HG03066 (cell line): Measurements from ENCODE around the gene MPHOSPH10.
A peak's percentile ranks its signal among the peaks of the same experiment; 100 is the strongest.
"Not testable (repeated sequence)": the region's sequence is repeated elsewhere in the genome, so short reads cannot be mapped to it uniquely, and the experiment has no call there.

Experiments used
- ATAC-seq: cut with Tn5 transposase; IDR thresholded peaks from one replicate; pipeline ENCODE4 v1.9.1; 2021; ENCODE audit warnings: low read depth; ENCODE audit not compliant: unreplicated experiment

MPHOSPH10 gene

DNA sequence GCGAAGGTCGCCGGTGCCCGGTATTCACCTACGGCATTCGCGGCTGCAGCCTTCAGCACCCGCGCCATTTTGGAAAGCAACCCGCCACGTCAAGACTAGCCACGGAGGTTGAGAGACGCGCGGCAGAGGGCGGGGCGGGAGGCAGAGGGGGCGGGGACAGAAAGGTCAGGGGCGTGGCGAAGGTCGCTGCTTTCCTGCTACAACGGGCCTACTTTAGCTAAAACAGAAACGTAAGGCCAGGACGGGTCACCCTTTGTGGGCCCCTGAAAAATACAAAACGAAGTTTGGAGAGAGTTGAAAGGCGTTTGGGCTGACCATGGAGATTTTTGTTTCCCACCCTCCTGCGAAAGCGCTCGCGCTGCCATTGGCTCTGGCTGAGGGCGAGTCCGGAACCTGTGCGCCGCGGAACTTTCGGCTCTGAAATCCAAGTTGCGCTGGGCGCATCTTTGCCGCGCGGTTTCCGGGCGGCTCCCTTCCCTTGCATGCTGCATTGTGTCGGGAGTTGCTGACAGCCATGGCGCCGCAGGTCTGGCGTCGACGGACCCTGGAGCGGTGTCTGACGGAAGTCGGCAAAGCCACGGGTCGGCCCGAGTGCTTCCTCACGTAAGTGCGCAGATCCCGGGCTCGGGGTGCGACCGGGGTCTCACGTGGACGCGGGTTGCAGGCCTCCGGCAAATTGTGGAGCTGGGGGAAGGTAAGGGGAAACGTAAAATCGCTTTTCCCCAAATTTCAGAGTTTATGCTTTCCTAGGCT is at the start of gene MPHOSPH10, which contains the start of gene MCEE:
Gene MPHOSPH10, plus strand, starts transcription at position 483 of the 753 bp plus-strand sequence. Its CDS starts 32 bp downstream, at position 515.
Gene MCEE, minus strand, starts transcription at position 78 of the 753 bp plus-strand sequence. Its CDS starts 10 bp downstream, at position 68.
- ATAC-seq: peak; percentile 87

GRCh38 chr2:71082402-71083252 is 47.8 kb upstream of the MPHOSPH10 start:
- peak; percentile 61 for ATAC-seq

GRCh38 chr2:71083297-71083696 is 47.1 kb upstream of the MPHOSPH10 start:
- not testable (repeated sequence) for ATAC-seq

DNA sequence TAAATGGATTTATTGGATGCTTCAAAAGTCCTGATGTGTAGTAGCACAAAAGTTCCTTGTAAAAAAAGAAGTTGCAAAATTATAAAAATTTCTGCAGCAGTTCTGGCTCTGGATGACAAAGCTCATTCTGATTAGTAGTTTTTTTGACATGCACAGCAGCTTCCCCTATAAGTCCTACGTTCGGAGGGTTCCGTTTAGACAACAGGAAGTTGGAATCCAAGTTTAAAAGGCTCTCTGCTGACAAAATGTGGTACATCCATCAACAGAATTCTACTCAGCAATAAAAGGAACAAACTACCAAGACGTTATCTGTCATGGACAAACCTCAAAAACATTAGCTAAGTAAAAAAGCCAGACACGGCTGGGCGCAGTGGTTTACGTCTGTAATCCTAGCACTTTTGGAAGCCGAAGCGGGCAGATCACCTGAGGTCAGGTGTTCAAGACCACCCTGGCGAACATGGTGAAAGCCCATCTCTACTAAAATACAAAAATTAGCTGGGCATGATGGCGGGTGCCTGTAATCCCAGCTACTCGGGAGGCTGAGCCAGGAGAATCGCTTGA is 46.6 kb upstream of the MPHOSPH10 start:
- ATAC-seq: not testable (repeated sequence)

DNA sequence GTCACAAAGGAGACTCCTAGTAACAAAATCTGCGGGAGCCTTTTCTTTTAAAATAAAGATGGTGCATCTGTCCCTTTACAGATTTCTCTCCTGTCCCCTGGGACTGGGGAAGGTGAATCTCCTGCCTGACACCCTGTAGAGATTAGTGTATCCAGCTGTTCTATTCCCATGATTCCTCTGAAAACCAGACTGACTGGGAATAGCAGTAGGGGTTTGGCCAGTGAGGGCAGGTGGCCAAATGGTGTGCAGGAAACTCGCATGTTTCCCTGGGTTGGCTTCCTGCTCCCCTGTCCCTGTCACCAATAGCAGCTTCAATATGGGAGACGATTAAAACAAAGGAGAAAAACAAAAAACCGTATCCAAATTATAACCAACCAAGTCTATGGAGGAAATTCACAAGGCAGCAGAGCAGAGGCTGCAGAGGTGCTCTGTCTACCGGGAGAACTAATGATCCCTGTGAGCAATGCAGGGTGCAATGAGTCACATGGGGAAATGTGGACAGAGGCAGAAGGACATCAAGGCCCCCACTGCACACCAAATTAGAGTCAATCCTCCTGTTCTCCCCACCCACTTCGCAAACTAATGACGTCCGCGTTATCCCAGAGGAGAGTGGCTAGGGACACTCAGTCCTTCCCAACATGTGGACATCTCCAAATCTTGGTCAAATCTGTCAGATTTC is 45.0 kb upstream of the MPHOSPH10 start:
- not testable (repeated sequence) for ATAC-seq

- not testable (repeated sequence) for ATAC-seq
Observed at GRCh38 chr2:71089475-71089874, 41.0 kb upstream of the MPHOSPH10 start.

GRCh38 chr2:71091808-71092207 is 38.6 kb upstream of the MPHOSPH10 start:
- ATAC-seq: not testable (repeated sequence)

DNA sequence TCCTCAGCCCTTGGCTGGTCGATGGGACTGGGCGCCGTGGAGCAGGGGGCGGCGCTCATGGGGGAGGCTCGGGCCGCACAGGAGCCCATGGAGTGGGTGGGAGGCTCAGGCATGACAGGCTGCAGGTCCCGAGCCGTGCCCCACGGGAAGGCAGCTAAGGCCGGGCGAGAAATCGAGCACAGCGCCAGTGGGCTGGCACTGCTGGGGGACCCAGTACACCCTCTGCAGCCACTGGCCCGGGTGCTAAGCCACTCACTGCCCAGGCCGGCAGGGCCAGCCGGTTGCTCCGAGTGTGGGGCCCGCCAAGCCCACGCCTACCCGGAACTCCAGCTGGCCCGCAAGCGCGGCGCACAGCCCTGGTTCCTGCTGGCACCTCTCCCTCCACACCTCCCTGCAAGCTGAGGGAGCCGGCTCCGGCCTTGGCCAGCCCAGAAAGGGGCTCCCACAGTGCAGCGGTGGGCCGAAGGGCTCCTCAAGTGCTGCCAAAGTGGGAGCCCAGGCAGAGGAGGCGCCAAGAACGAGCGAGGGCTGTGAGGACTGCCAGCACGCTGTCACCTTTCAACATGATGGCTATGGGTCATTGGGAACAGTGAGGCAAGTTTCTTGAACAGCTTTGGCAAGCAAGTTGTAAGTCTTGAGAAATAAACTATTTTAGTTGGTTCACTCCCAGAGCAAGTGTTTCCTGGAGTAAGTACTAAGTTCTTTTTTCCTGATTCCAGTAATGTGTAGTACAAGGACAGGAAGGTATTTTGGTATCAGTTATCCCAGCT is 37.8 kb upstream of the MPHOSPH10 start:
- not testable (repeated sequence) for ATAC-seq

GRCh38 chr2:71100195-71100964 is 30.1 kb upstream of the MPHOSPH10 start:
- no peak for ATAC-seq

DNA sequence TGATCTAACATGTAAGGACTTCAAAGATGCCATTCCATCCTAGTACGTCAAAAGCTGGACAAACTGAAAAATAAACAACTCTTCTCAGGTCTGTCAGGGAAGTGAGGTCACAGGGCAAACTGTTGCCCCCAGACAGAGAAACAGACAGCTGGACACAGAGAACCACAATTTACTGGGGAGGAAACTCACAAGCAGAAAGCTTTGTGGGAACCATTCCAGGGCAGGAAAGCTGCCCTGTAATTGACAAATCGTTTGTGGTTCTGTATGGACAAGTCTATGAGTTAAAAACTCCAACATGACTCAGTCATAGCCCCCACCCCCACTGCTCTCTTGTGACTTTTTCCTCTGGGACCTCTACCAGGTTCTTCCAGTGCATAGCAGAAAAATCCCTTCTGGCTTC is 28.8 kb upstream of the MPHOSPH10 start:
- no peak for ATAC-seq

DNA sequence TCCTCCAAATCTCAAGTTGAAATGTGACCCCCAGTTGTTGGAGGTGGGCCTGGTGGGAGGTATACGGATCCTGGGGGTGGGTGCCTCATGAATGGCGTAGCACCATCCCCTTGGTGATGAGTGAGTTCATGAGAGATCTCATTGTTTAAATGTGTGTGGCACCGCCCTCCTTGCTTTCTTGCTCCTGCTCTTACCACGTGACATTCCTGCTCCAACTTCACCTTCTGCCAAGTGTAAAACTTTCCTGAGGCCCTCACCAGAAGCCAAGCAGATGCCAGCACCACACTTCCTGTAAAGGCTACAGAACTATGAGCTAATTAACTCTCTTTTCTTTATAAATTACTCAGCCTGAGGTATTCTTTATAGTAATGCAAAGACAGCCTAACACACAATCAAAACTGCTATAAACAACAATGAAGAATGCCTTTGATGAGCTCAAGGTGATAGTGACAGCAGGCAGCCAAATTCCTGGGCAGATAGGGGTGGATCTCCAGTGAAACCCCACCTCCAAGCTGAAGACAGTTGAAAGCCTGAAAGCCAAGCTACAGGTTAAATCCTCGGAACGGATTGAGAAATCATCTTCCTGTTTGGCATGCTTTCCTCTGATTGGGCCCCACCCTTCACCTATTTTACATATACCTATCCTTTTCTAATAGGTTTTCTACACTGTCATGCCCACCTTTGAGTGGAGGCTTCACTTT is 27.3 kb upstream of the MPHOSPH10 start:
- ATAC-seq: no peak

DNA sequence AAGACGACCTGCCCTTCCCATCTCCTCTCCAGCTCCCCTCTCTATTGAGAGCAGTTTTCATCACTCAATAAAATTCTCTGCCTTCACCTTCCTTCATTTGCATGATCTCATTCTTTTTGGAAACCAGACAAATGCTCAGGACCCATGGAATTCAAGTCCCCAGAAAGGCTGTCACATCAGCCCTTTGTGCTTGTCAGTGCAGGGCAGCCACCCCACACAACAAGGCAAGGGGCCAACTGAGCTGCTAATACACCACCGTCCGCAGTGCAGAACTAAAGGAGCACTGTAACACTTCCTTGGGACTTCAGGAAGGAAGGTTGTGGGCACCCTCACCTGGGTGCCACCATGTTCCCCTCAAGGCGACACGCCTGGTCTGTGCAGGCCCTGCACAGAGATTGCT is 26.6 kb upstream of the MPHOSPH10 start:
- no peak for ATAC-seq

DNA sequence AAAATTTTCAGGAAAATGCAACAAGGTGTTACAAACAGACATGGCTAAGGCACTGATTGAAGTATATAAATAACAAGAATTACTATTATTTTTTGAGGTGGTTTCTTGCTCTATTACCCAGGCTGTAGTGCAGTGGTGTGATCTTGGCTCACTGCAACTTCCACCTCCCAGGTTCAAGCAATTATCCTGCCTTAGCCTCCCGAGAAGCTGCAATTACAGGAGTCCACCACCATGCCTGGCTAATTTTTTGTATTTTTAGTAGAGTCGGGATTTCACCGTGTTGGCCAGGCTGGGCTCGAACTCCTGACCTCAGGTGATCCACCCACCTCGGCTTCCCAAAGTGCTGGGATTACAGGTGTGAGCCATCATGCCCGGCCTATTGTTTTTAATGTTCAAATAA is 24.0 kb upstream of the MPHOSPH10 start:
- ATAC-seq: not testable (repeated sequence)

- ATAC-seq: no peak
Observed at GRCh38 chr2:71108091-71108490, 22.3 kb upstream of the MPHOSPH10 start.

- ATAC-seq: no peak
Observed at GRCh38 chr2:71113843-71114242, 16.6 kb upstream of the MPHOSPH10 start.

GRCh38 chr2:71117063-71117462 is 13.4 kb upstream of the MPHOSPH10 start:
- ATAC-seq: no peak

DNA sequence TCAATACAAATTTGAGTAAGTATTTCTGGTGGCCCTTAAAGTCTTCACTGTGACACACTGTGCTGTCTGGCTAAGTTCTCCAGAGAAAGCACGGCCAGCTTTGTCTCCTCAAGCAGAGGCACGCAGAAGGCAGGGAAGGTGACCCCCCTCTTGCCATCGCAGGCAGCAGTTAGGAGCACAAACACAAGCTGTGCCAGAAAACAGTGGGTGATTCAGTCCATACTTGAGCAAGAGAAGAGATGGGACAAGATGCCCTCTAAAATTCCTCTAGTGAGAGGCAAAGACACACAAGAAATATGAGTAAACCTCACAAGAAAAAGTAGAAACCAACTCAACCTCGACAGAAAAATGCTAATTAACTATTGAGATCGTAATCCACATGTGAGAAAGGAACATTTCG is 10.2 kb upstream of the MPHOSPH10 start:
- no peak for ATAC-seq

GRCh38 chr2:71121479-71121878 is 9.0 kb upstream of the MPHOSPH10 start:
- no peak for ATAC-seq
